GOT3 (cell line): ENCODE measurements around the gene GPD2.
"Not testable (repeated sequence)": the region's sequence is repeated elsewhere in the genome, so short reads cannot be mapped to it uniquely, and the experiment has no call there.

Source experiments
- DNase-seq: peaks from one replicate; lab custom pipeline; 2025; ENCODE audit warnings: mixed read lengths; lab: John Stamatoyannopoulos, UW

Gene GPD2

DNA sequence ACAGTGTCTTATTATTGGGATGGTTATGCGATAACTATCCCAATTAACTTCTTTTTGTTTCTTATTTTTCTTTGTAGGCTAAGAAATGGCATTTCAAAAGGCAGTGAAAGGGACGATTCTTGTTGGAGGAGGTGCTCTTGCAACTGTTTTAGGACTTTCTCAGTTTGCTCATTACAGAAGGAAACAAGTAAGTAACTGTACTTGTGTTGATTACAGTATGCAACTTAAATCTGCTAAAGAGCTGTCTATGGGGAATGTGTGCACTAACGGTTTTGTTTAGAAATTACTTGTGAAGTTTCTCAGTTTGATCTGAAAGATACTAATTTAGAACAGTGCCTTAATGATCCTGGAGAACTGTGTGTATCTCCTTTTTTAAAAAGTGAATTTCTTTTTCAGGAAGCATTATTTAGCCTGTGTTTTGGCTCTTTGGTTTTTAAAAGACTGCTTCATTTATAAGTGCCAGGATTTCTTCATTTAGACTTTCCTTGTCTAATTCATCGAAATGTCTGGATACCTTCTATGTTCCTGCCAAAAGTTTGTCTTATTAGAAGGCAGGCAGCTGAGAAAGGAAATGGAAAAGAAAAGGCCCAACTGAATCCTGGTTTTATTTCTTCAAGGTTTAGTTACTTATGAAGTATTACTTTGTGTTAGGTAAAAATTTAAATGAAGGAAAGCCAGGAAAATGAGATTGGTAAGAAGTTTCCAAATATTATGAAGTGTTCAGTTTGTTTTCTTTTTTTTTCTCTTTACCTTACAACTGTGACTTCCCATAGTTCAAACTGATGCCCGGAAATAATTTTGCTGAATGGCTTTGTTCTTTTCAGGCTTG is 40.1 kb downstream of the GPD2 start:
- no peak for DNase-seq

DNA sequence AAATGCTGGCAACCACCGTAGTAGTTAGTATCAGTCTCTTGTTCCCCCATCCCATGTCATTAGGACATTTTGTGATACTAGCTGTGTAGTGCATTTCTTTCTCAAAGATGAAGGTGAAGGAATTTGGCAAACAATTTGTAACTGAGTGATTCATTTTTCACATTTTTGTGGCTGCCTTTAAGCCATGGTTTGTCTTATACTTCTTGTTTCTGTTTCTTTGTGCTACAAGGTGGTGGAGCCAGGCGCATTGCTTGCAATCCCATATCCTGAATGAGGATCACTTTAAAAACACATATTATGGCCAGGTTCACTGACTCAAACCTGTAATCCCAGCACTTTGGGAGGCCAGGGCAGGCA is 40.6 kb downstream of the GPD2 start:
- DNase-seq: no peak

DNA sequence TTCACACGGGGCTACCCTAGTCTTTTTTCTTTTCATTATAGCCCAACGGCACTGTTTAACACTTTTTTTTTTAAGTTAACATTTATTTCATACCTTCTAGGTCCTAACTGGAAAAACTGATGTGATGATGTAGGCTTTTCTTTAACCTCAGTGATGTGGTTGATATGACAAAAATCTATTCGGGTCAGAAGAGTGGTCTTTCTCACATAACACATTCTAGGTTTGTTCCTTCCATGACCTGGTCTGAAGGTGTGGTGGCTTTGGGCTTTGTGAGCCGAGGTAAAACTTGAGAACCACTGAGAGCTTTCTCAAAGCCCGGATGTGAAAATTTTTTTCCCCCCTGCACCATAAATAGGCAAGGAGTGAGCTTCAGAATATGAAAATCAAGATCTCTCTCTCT is 44.2 kb downstream of the GPD2 start:
- DNase-seq: no peak

DNA sequence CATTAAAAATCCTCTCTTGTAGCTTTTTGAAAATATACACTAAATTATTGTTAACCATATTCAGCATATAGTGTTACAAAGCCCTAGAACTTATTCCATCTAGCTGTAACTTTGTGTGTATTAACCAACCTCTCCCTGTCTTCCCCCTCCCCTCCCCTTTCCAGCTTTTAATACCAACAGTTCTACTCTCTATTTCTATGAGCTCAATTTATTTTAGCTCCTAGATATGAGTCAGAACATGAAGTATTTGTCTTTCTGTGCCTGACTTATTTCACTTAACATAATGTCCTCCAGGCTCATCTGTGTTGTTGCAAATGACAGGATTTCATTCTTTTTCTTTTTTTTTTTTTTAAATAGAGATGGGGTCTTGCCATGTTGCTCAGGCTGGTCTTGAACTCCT is 45.1 kb downstream of the GPD2 start:
- no peak for DNase-seq

DNA sequence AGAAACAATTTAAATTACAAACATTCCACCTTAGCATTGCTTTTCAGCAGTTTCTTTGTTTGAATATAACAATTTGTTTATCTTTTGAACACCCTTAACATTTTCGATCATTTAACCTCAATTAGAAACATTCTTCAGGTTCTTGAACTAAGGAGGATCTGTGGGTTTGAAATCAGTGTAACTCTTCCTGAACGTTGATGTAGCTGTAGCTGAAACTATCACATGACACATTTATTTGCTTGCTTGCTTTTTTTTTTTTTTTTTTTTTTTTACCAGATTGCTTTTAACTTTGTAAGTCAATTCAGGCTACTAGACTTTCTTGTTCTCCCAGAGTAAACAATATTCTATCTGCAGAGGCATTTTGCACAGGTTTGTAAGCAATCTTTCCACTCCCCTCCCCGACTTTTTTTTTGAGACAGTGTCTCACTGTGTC is 47.6 kb downstream of the GPD2 start:
- DNase-seq: no peak

DNA sequence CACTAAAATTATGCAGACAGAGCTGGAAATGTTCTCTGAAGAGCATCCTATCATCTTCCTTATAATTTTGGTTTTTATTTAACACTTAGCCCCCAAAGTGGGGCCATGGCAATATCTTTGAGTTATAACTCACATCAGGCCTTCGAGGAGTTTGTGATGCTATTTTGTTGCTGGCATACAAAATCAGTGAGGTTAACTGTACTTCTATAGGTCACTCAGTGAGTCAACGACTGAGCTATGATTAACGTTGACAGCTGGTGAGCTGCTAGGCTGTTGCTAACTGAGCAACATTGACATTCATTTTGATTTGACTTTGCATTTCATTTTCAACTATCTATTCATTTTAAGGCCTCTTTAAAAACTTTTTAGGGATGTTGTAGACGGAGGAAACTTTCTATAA is 50.0 kb downstream of the GPD2 start:
- DNase-seq: no peak

DNA sequence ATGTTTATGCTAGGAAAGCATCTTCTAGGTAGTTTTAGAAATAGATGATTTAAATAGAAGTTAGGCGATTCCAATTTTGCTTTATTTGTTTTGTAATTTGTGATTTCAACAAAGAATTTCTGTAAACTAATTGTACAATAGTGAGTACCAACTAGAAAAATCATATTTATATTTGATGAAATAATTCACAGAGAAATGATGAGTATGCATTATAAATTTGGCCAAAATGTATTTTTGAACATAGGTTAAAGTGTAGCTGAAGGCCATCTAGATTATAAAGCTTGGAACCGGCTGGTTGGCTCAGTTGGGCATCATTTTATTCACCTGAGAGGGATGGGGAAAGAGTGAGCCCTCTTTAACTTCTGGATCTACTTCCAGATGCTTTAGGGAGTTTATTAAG is 50.4 kb downstream of the GPD2 start:
- no peak for DNase-seq

DNA sequence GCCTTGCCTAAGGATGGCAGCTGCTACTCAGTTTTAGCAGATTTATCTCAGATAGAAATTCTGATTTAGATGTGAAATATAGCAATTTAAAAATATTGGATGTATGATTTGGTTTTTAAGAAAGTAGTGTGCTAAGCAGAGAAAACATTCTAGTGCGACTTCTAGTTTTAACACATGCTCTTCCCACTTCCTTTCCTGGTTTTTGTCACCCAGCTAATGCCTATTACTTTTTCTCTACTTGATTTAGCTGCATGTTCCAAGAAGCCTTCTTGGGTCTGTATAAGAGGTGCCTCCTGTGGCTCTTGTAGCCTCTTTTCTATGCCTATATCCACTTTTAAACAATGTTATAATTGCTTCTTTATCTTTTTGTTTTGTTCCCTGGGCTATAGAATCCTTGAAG is 53.0 kb downstream of the GPD2 start:
- DNase-seq: no peak

DNA sequence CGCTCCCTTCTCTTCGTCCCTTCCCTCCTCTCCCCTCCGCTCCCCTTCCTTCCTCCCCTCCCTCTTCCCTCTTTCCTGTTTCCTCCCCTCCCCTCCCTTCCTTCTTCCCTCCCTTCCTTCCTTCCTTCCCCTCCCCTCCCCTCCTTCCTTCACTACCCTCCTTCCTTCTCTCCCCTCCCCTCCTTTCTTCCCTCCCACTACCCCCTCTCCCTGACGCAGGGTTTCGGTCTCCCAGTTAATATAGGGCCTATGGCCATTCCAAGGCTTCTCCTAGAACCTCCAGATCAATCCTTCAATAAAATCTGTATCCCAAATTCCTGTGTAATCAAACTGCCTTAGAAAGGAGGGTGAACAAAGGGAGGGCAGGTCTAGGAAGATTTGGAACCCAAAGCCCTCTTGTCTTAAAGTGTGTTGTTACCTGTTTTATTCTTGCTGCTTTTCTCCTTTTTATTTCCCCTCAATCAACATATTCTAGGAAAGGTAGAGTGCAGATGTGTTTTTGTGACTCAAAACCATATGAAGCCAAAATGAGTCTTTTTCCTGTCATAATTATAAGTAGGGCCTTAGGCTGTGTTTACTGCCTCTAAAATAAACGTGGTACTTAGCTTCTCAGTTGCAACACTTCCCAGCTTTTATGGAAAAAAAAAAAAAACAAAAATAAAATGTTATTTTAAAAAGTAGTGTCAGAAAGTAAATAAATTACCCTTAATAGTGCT is 53.7 kb downstream of the GPD2 start:
- no peak for DNase-seq

DNA sequence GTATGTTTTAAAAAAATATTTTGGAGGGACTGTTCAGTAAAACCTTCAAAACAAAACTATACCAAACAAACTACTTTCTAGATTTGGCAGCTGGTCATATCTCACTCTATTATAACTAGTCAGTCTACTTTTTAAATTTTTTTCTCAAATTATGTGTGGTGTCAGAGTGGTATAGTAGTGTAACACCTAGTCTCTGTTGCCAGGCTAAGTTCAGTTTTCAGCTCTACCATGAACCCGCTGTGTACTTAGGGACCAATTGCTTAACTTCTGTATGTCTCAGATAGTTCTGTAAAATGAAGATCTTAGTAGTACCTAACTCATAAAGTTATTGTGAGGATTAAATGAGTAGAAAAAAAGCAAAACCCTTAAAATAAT is 54.3 kb downstream of the GPD2 start:
- no peak for DNase-seq

DNA sequence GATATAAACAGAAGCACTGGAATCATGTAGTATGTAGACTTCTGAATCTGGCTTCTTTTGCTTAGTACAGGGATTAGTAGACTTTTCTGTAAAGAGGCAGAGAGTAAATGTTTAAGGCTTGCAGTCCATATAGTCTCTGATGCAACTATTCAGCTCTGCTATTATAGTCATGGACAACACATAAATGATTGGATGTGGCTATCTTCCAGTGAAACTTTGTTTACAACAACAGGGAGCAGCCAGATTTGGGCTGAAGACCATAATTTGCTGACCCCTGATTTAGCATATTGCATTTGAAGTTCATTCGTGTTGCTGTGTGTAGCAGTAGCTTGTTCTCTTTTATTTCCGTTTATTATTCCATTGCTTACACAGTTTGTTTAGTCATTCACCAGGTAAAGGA is 55.0 kb downstream of the GPD2 start:
- no peak for DNase-seq

DNA sequence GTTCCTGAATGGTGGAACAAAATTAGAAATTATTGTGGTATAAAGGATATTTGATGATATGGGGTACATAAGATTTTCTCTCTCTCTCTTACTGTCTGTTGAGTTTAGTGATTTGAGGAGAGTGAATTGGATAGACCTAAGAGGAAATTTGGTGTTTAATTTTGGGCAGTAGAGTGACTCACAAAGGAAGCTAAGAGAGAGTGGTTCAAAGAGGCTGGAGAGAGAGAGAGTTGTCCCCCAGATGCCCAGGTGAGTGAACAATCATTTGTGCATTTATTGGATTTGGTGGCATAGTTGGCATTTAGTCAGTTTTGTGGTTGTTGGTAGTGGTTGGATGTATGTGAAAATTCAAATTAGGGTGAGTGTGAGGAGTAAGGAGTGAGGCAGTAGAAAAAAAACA is 56.8 kb downstream of the GPD2 start:
- no peak for DNase-seq

DNA sequence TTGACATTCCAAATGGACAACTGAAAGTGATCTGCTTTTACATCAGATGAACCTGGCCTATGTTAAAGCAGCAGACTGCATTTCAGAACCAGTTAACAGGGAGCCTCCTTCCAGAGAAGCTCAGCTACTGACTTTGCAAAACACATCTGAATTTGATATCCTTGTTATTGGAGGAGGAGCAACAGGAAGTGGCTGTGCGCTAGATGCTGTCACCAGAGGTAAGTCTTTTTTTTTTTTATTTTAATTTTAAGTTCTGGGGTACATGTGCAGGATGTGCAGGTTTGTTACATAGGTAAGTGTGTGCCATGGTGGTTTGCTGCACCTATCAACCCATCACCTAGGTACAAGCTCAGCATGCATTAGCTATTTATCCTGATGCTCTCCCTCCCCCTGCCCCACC is 59.8 kb downstream of the GPD2 start:
- not testable (repeated sequence) for DNase-seq

DNA sequence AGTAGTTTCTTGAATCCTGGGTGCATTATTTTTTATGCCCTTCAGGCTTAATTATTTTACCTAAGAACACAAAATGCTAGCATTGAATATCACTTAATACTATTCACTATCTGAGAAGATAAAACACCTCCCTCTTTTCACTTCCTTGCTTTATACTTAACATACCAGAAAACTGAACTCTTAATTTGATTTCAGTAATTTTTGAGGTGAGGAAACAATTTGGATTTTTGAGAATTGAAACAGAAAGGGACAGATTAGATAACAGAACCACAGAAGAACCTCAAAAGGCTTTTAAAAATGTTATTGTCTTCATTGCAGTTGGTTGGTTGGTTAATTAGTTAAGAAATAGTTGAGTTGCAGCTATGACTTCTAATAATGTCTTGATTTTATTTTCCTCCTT is 69.5 kb downstream of the GPD2 start:
- no peak for DNase-seq

DNA sequence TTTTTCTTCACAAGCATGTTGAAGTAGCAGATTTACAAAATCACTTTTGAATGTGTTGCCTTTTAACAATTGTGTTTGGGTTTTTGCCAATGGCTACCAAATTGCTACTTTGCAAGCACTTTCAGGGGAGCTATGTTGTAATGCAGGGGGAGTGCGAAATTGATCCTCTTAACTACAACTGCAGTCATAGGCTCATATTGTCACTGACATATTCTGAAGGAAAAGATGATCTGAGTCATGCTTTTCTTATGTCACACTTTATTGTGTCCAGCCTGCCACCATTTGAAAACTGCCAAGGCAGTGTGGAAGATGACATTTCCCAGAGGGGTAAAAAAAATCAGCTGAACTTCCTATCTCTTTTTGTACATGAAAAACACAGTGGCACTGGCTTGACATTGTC is 74.9 kb downstream of the GPD2 start:
- DNase-seq: no peak

DNA sequence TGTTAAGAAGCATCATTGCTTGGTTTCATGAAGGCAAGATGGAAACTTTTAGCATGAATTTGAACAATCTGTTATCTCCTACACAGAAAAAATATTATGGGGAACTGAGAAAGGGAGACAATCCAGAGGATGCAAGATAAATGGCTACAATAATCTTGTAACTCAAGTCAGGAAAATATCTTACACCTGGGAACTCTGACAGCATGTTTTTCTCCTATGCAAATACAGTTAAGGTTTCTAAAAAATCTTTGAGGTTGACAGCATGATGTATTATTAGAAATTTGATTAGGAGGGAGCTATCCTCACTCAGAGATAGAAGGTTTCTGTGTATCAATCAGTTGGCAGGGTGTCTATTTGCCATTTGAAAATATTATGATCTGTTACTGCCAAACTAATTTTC is 75.6 kb downstream of the GPD2 start:
- no peak for DNase-seq

DNA sequence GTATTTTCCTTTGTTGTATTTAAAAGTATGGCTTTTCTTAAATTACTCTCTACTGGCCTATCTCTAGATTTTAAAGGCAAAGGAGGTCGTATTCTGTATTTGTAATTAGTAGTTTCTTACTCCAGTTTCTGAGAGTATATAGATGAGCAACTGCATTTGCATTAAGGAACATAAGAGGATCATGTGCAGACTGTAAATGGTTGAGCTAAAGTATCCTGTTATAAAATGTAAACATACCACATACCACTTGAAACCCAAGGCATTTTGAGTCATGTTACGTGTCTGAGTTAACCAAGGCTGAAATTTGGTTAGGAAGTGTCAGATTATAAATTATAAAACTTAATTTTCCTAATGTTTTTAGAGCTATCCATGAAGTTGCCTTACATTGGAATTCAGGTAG is 76.3 kb downstream of the GPD2 start:
- no peak for DNase-seq

DNA sequence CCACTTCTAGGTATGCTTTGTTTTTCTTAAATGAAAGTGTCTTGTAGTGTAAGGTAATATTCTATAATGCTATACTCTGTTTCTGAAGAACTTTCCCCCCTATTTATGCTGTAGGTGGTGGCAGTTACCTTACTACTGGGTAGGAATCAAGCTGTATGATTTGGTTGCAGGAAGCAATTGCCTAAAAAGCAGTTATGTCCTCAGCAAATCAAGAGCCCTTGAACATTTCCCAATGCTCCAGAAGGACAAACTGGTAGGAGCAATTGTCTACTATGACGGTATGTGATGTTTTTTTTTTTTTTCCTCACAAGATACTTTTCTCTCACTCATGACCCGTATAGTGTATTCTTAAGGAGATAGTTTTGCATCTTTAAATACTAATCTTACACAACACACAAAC is 77.0 kb downstream of the GPD2 start:
- no peak for DNase-seq

DNA sequence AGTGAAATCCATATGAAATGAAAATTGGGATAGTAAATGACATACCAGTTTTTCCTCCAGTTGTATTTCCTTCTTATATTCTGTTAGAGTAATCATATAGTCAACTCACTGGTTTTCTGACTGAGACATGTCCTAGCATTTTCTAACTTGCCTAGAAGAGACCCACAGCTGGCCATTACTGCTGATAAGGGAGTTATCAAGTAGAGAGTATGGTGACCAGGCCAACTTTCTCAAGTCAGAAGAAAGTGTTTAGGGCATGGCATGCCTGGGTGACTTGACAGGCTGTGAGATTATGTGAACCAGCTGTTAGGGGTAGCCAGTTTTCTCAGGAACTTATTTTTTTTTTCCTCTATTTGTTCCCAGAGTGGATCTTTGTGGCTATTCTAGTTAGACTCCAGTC is 81.2 kb downstream of the GPD2 start:
- DNase-seq: no peak

DNA sequence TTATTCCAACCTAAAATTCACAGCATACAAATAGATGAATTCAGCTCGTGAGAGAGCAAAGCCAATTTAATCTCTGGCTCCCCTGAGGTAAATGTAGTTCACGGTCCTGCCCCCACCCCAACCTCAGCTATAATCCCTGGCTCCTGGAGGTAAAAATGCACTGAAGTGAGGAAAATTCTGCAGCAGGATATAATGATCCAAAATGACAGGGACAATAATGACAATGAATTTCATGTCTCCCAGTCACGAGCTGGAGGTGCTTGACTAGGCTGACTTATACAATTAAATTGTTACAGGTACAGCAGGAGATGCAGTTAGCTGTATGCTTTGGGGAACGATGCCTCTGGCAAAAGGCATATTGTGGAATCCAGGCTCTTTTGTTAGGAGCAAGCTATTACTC is 82.0 kb downstream of the GPD2 start:
- DNase-seq: no peak

DNA sequence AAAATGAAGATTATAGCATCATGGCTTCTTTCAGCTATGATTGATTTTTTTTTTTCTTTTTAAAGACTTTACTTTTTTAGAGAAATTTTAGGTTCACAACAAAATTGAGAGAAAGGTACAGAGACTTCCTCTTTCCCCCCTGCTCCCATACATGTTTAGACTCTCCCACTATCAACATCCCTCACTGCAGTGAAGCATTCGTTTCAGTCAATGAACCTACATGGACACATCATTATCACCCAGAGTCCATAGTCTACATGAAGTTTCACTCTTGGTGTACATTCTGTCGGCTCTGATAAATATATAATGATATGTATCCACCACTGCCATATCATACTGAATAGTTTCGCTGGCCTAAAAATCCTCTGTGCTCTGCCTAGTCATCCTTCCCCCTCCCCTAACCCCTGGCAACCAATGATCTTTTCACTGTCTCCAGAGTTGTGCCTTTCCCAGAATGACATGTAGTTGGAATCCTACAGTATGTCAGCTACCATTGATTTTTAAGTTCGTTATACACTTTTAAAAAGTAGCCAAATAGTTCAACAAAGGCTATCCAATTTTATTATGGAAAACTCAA is 86.8 kb downstream of the GPD2 start:
- no peak for DNase-seq

DNA sequence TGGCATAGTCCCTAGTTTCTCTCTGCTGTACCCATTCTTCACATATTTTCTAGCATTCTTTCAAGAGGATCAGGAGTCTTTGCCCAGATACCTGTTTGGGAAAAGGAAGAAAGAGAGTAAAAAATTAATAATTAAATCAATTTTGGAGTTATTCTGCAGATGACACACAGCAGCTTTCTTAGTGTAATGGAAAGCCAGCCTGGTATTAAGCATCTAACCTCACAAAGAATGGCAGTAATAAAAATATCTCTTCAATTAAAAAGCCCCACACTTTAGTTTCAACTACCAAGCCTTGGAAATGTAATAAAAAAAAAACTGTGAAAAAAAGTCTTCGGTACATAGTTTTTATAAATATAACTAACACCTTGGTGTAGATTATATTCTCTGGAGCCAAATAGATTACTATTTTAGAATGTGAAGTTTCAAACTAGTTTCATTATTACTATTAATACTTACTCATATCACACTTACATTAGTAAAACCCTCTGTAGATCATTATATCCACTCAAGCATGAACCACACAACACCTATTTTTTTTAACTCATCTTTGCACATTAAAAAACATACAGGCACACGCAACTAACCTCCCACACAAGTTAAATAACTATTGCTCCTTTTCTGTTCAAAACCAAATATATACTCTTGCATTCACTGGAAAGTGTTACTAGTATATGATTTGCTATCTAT is 90.9 kb downstream of the GPD2 start:
- DNase-seq: no peak

DNA sequence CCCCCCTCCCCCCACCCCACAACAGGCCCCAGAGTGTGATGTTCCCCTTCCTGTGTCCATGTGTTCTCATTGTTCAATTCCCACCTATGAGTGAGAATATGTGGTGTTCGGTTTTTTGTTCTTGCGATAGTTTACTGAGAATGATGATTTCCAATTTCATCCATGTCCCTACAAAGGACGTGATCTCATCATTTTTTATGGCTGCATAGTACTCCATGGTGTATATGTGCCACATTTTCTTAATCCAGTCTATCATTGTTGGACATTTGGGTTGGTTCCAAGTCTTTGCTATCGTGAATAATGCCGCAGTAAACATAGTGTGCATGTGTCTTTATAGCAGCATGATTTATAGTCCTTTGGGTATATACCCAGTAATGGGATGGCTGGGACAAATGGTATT is 92.4 kb downstream of the GPD2 start:
- DNase-seq: not testable (repeated sequence)
